Activated T-cell treated with anti-CD3 and anti-CD28 coated beads, Interleukin-2, amount 50 U/mL, for 24 hours (primary cell): ENCODE results near the gene LCE2D.
"Not testable (repeated sequence)": the region's sequence is repeated elsewhere in the genome, so short reads cannot be mapped to it uniquely, and the experiment has no call there.

Source experiments
- DNase-seq: peaks from one replicate; pipeline ENCODE4 v3.0.0-alpha.2; 2020
- H3K27ac Mint-ChIP-seq: 2 replicates; pipeline ENCODE4 v1.8.0; 2020; ENCODE audit warnings: mild to moderate bottlenecking, mixed read lengths
- H3K27me3 Mint-ChIP-seq: 2 replicates; pipeline ENCODE4 v1.8.0; 2020; ENCODE audit warnings: mixed read lengths
- H3K36me3 Mint-ChIP-seq: 2 replicates; pipeline ENCODE4 v1.8.0; 2020; ENCODE audit warnings: low read depth, mixed read lengths
- H3K4me1 Mint-ChIP-seq: 2 replicates; pipeline ENCODE4 v1.8.0; 2020; ENCODE audit warnings: low read depth, mixed read lengths
- H3K4me3 Mint-ChIP-seq: 2 replicates; pipeline ENCODE4 v1.8.0; 2020; ENCODE audit warnings: mild to moderate bottlenecking, moderate library complexity, mixed read lengths
- H3K9me3 Mint-ChIP-seq: 2 replicates; pipeline ENCODE4 v1.8.0; 2020; ENCODE audit warnings: mixed read lengths

The LCE2D gene

GRCh38 chr1:152663098-152663497 is at the start of gene LCE2D:
LCE2D (plus strand) TSS chr1:152663380; CDS start chr1:152664106, 726 bp downstream.
- Mint-ChIP-seq H3K9me3 (no peaks in the 10 kb centered on the region), H3K27ac (no peak within 1 kb of the TSS), H3K36me3 (no peaks in the 10 kb centered on the region), H3K4me3 (no peak within 1 kb of the TSS), H3K27me3 (peaks cover 53% of the 10 kb centered on the region), H3K4me1 (no peaks in the 10 kb centered on the region)
- DNase-seq: no peak

- Mint-ChIP-seq H3K27me3 (peaks cover 33% of the 10 kb centered on the region), H3K27ac (no peak within 1 kb of the TSS), H3K36me3 (no peaks in the 10 kb centered on the region), H3K4me3 (no peak within 1 kb of the TSS), H3K4me1 (no peaks in the 10 kb centered on the region), H3K9me3 (peaks cover 6% of the 10 kb centered on the region)
- DNase-seq: no peak
These were observed 49.7 kb upstream of the LCE2D start, which contains the start of gene LCE3B for GRCh38 chr1:152613511-152613910. LCE3B (plus strand) TSS chr1:152613811; CDS start chr1:152613811, 0 bp downstream.

GRCh38 chr1:152621993-152622392 is 41.2 kb upstream of the LCE2D start:
- Mint-ChIP-seq H3K36me3 (no peaks in the 10 kb centered on the region), H3K4me1 (no peaks in the 10 kb centered on the region), H3K9me3 (peaks cover 15% of the 10 kb centered on the region), H3K4me3 (no peak overlapping the region), H3K27ac (no peak overlapping the region), H3K27me3 (peaks cover 39% of the 10 kb centered on the region)
- no peak for DNase-seq

GRCh38 chr1:152622803-152623202 is 40.4 kb upstream of the LCE2D start, which contains the start of gene LCE3A:
LCE3A (minus strand) TSS chr1:152623103; CDS start chr1:152623103, 0 bp downstream.
- Mint-ChIP-seq H3K9me3 (peaks cover 12% of the 10 kb centered on the region), H3K4me1 (no peaks in the 10 kb centered on the region), H3K27ac (no peak within 1 kb of the TSS), H3K36me3 (no peaks in the 10 kb centered on the region), H3K27me3 (peaks cover 40% of the 10 kb centered on the region), H3K4me3 (no peak within 1 kb of the TSS)
- DNase-seq: no peak

- no peaks in the 10 kb centered on the region for H3K4me1 Mint-ChIP-seq
- no peaks in the 10 kb centered on the region for H3K36me3 Mint-ChIP-seq
- H3K4me3 Mint-ChIP-seq: no peak overlapping the region
- DNase-seq: peak; percentile 33
- H3K27me3 Mint-ChIP-seq: peaks cover 45% of the 10 kb centered on the region
- H3K9me3 Mint-ChIP-seq: peaks cover 11% of the 10 kb centered on the region
- H3K27ac Mint-ChIP-seq: no peak overlapping the region
These were observed 39.9 kb upstream of the LCE2D start for GRCh38 chr1:152623203-152623844.

GRCh38 chr1:152626744-152627143 is 36.4 kb upstream of the LCE2D start:
- DNase-seq: no peak
- H3K4me1 Mint-ChIP-seq: no peaks in the 10 kb centered on the region
- peaks cover 64% of the 10 kb centered on the region for H3K27me3 Mint-ChIP-seq
- H3K27ac Mint-ChIP-seq: no peak overlapping the region
- no peaks in the 10 kb centered on the region for H3K9me3 Mint-ChIP-seq
- no peak overlapping the region for H3K4me3 Mint-ChIP-seq
- H3K36me3 Mint-ChIP-seq: no peaks in the 10 kb centered on the region

GRCh38 chr1:152630596-152630995 is 32.6 kb upstream of the LCE2D start:
- DNase-seq: no peak
- H3K27ac Mint-ChIP-seq: no peak overlapping the region
- H3K4me1 Mint-ChIP-seq: no peaks in the 10 kb centered on the region
- no peaks in the 10 kb centered on the region for H3K9me3 Mint-ChIP-seq
- no peaks in the 10 kb centered on the region for H3K36me3 Mint-ChIP-seq
- peaks cover 35% of the 10 kb centered on the region for H3K27me3 Mint-ChIP-seq
- H3K4me3 Mint-ChIP-seq: no peak overlapping the region

- DNase-seq: no peak
- Mint-ChIP-seq H3K4me1 (no peaks in the 10 kb centered on the region), H3K27ac (no peak overlapping the region), H3K9me3 (peaks cover 2% of the 10 kb centered on the region), H3K36me3 (no peaks in the 10 kb centered on the region), H3K4me3 (no peak overlapping the region), H3K27me3 (peaks cover 19% of the 10 kb centered on the region)
These were observed 22.8 kb upstream of the LCE2D start for GRCh38 chr1:152640351-152640750.

GRCh38 chr1:152643945-152644344 is 19.2 kb upstream of the LCE2D start:
- Mint-ChIP-seq H3K36me3 (no peaks in the 10 kb centered on the region), H3K27me3 (peaks cover 39% of the 10 kb centered on the region), H3K4me1 (no peaks in the 10 kb centered on the region), H3K27ac (no peak overlapping the region), H3K9me3 (peaks cover 2% of the 10 kb centered on the region), H3K4me3 (no peak overlapping the region)
- no peak for DNase-seq

- H3K27me3 Mint-ChIP-seq: peaks cover 48% of the 10 kb centered on the region
- H3K4me3 Mint-ChIP-seq: no peak overlapping the region
- DNase-seq: no peak
- H3K27ac Mint-ChIP-seq: no peak overlapping the region
- H3K4me1 Mint-ChIP-seq: no peaks in the 10 kb centered on the region
- no peaks in the 10 kb centered on the region for H3K36me3 Mint-ChIP-seq
- H3K9me3 Mint-ChIP-seq: no peaks in the 10 kb centered on the region
These were observed 18.0 kb upstream of the LCE2D start for GRCh38 chr1:152645146-152645545.

GRCh38 chr1:152646656-152647055 is 16.5 kb upstream of the LCE2D start:
- Mint-ChIP-seq H3K4me3 (no peak overlapping the region), H3K9me3 (no peaks in the 10 kb centered on the region), H3K4me1 (no peaks in the 10 kb centered on the region), H3K36me3 (no peaks in the 10 kb centered on the region), H3K27me3 (peaks cover 48% of the 10 kb centered on the region), H3K27ac (no peak overlapping the region)
- DNase-seq: no peak

GRCh38 chr1:152654110-152654509 is 9.1 kb upstream of the LCE2D start:
- H3K36me3 Mint-ChIP-seq: no peaks in the 10 kb centered on the region
- DNase-seq: peak; percentile 46
- H3K4me3 Mint-ChIP-seq: no peak overlapping the region
- H3K27ac Mint-ChIP-seq: no peak overlapping the region
- peaks cover 2% of the 10 kb centered on the region for H3K4me1 Mint-ChIP-seq
- H3K9me3 Mint-ChIP-seq: no peaks in the 10 kb centered on the region
- H3K27me3 Mint-ChIP-seq: peaks cover 40% of the 10 kb centered on the region

GRCh38 chr1:152656459-152656858 is 6.7 kb upstream of the LCE2D start:
- Mint-ChIP-seq H3K27me3 (peaks cover 37% of the 10 kb centered on the region), H3K36me3 (no peaks in the 10 kb centered on the region), H3K27ac (no peak overlapping the region), H3K4me1 (peaks cover 2% of the 10 kb centered on the region), H3K9me3 (no peaks in the 10 kb centered on the region), H3K4me3 (no peak overlapping the region)
- DNase-seq: no peak

- no peak overlapping the region for H3K27ac Mint-ChIP-seq
- H3K36me3 Mint-ChIP-seq: no peaks in the 10 kb centered on the region
- no peaks in the 10 kb centered on the region for H3K9me3 Mint-ChIP-seq
- H3K4me1 Mint-ChIP-seq: peaks cover 2% of the 10 kb centered on the region
- no peak overlapping the region for H3K4me3 Mint-ChIP-seq
- no peak for DNase-seq
- H3K27me3 Mint-ChIP-seq: peaks cover 32% of the 10 kb centered on the region
These were observed 5.5 kb upstream of the LCE2D start for GRCh38 chr1:152657677-152658076.

GRCh38 chr1:152658649-152659048 is 4.5 kb upstream of the LCE2D start:
- no peak overlapping the region for H3K27ac Mint-ChIP-seq
- DNase-seq: no peak
- H3K4me1 Mint-ChIP-seq: peaks cover 2% of the 10 kb centered on the region
- H3K27me3 Mint-ChIP-seq: peaks cover 38% of the 10 kb centered on the region
- H3K36me3 Mint-ChIP-seq: no peaks in the 10 kb centered on the region
- no peak overlapping the region for H3K4me3 Mint-ChIP-seq
- no peaks in the 10 kb centered on the region for H3K9me3 Mint-ChIP-seq

GRCh38 chr1:152666171-152666570 is 3.0 kb downstream of the LCE2D start:
- H3K4me3 Mint-ChIP-seq, DNase-seq, H3K4me1 Mint-ChIP-seq, H3K9me3 Mint-ChIP-seq, H3K36me3 Mint-ChIP-seq, H3K27ac Mint-ChIP-seq: not testable (repeated sequence)
- H3K27me3 Mint-ChIP-seq: peaks cover 50% of the 10 kb centered on the region
